IPS-18a (cell line): ENCODE data around the gene DDC.

Source experiments
- H3K27ac ChIP-seq: one replicate; pipeline ENCODE4 v1.5.1; 2013; ENCODE audit warnings: low read length
- H3K27me3 ChIP-seq: one replicate; pipeline ENCODE4 v1.6.1; 2013; ENCODE audit warnings: mild to moderate bottlenecking, low read length; ENCODE audit not compliant: control insufficient read depth, insufficient read depth
- H3K36me3 ChIP-seq: one replicate; pipeline ENCODE4 v1.6.1; 2013; ENCODE audit warnings: low read depth, low read length; ENCODE audit not compliant: control insufficient read depth
- H3K4me1 ChIP-seq: one replicate; pipeline ENCODE4 v1.6.1; 2013; ENCODE audit warnings: low read depth, low read length; ENCODE audit not compliant: control insufficient read depth
- H3K4me3 ChIP-seq: one replicate; pipeline ENCODE4 v1.5.1; 2013; ENCODE audit warnings: low read length
- H3K9ac ChIP-seq: one replicate; pipeline ENCODE4 v1.6.1; 2013; ENCODE audit warnings: mild to moderate bottlenecking, low read length, moderate library complexity
- H3K9me3 ChIP-seq: one replicate; pipeline ENCODE4 v1.6.1; 2013; ENCODE audit warnings: low read depth, low read length; ENCODE audit not compliant: control insufficient read depth

Gene DDC

DNA sequence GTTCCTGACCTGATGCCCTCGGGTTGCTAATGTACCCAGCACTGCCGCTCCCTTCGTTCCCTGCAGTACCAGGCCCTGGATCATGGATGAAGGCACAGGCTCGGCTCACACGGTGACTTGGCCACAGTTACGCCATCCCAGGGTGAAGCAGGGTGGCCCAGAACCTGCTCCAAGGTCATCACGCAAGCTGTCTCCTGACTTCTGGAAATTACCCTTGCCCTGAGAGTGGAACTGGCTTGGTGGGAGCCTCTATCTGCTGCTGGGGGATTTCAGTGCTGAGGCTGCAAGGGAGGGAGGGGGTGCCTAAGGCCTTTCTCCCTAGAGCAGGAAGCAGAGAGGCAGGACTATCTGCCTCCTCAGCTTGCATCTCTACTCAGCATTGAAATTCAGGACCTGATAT is 151.6 kb downstream of the DDC start:
- H3K9me3 ChIP-seq: no peaks in the 10 kb centered on the region
- H3K4me3 ChIP-seq: no peak overlapping the region
- H3K27me3 ChIP-seq: no peaks in the 10 kb centered on the region
- H3K9ac ChIP-seq: no peak overlapping the region
- no peaks in the 10 kb centered on the region for H3K4me1 ChIP-seq
- no peak overlapping the region for H3K27ac ChIP-seq
- no peaks in the 10 kb centered on the region for H3K36me3 ChIP-seq

DNA sequence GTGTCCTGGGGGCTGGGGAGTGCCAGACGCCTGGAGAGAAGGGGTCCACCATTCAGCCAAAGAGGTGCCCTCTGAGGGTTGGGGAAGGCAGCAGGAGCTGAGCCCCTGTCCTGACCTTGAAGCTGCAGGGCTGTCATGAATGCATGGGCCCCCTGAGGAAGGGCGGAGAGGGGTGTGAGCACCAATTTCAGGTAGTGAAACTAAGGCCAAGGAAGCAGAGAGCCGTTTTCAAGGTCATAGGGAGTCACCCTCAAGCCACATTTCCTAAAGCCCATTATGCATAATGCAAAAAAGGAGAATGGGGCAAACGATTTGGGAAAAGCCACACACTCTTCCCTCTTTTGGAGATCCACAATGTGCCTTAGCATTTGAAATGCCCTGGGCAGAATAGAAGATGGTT is 152.2 kb downstream of the DDC start:
- no peak overlapping the region for H3K27ac ChIP-seq
- H3K9me3 ChIP-seq: no peaks in the 10 kb centered on the region
- no peaks in the 10 kb centered on the region for H3K36me3 ChIP-seq
- H3K4me1 ChIP-seq: no peaks in the 10 kb centered on the region
- no peaks in the 10 kb centered on the region for H3K27me3 ChIP-seq
- no peak overlapping the region for H3K9ac ChIP-seq
- H3K4me3 ChIP-seq: no peak overlapping the region

DNA sequence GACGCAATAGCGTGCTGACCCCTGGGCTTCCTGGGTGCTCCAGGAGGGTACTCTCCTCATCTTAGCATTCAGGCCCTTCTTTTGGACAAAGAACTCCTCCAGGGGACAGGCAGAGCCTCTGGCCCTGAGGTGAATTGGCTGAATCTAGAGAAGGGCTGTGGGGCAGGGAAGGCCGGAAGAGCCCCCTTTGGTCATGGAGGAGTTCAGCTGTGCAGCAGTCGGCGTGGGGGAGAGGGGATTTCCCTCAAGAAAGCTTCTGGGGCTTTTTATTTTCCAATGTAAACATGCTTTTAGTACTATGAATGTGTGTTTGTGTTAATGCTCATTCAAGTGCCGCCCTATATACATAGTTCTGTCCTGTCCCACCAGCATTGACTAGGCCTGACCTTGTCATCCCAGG is 153.9 kb downstream of the DDC start:
- H3K36me3 ChIP-seq: no peaks in the 10 kb centered on the region
- no peaks in the 10 kb centered on the region for H3K27me3 ChIP-seq
- no peak overlapping the region for H3K4me3 ChIP-seq
- no peak overlapping the region for H3K9ac ChIP-seq
- H3K27ac ChIP-seq: no peak overlapping the region
- no peaks in the 10 kb centered on the region for H3K9me3 ChIP-seq
- H3K4me1 ChIP-seq: no peaks in the 10 kb centered on the region

DNA sequence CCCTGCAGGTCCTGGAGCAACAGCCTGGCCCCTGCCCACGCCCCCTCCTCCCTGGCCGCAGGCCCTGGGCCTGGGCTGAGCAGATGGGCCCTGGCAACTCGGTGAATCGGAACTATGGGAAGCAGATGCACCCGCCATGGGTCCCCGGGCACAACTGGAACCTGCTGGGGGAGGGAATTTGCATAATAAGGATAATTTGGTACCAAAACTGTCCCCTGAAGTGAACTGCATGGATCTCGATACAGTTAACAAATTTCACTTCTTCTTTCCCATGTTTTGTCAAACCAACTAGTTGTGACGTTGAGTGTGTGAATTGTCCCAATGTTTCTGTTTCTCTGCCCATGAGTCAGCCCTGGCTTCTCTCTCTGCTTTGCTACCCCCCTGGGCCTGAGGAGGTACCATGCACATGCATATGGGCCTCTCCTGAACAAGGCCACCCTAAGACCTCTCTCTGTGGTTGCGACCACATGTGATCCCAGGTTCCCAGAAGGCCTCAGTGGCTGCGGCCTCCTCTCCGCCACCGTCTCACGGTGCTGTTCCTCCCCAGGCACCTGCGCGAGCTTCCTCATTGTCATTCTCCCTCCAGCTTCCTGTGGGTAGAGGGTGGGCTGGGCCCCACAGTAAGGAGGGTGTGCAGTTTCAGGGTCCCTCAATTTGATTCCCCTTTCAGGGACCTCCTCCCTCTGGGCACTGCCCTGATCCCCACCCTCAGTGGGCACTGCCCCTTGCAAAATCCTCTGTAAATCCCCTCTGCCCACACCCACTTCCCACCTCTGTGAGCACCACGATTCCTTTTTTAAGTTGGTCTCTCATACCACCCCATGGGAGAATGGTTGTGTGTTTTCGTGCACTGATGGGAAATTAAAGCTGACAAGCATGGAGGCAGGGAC is 155.1 kb downstream of the DDC start:
- Histone ChIP-seq H3K9me3 (no peaks in the 10 kb centered on the region), H3K27ac (no peak overlapping the region), H3K4me1 (no peaks in the 10 kb centered on the region), H3K4me3 (no peak overlapping the region), H3K27me3 (no peaks in the 10 kb centered on the region), H3K36me3 (no peaks in the 10 kb centered on the region), H3K9ac (no peak overlapping the region)
